AG09309 (cell line): ENCODE data around the gene LRRC47.
"Not testable (repeated sequence)": the region's sequence is repeated elsewhere in the genome, so short reads cannot be mapped to it uniquely, and the experiment has no call there.

Experiments used
- DNase-seq: peaks from one replicate; pipeline ENCODE4 v3.0.0-alpha.2; 2010; ENCODE audit warnings: low read depth
- H3K4me3 ChIP-seq: 2 replicates; pipeline ENCODE4 v1.5.1; 2011; ENCODE audit warnings: mild to moderate bottlenecking, low read depth, low read length, moderate library complexity; ENCODE audit not compliant: control insufficient read depth
- CTCF ChIP-seq: IDR thresholded peaks from 2 replicates; pipeline ENCODE4 v1.5.1; 2011; ENCODE audit warnings: mild to moderate bottlenecking, low read depth, low read length, inconsistent platforms; ENCODE audit not compliant: insufficient read depth, control insufficient read depth; ENCODE audit errors: missing control alignments

The LRRC47 gene

GRCh38 chr1:3750741-3751140 lies 45.6 kb downstream of the LRRC47 start:
- no peak for TF ChIP-seq CTCF
- no peak for DNase-seq

GRCh38 chr1:3749512-3749911 lies 46.8 kb downstream of the LRRC47 start:
- no peak for TF ChIP-seq CTCF
- no peak overlapping the region for H3K4me3 ChIP-seq
- no peak for DNase-seq

More at GRCh38 chr1:3750741-3751140, 45.6 kb downstream of the LRRC47 start:
- no peak overlapping the region for H3K4me3 ChIP-seq

GRCh38 chr1:3748316-3748900 lies 47.9 kb downstream of the LRRC47 start:
- not testable (repeated sequence) for DNase-seq, H3K4me3 ChIP-seq

- no peak for DNase-seq
- H3K4me3 ChIP-seq = peak overlapping the region; percentile 59
- no peak for TF ChIP-seq CTCF
These were observed 48.4 kb downstream of the LRRC47 start for GRCh38 chr1:3747903-3748302.

GRCh38 chr1:3747522-3747848 lies 48.8 kb downstream of the LRRC47 start:
- no peak for TF ChIP-seq CTCF
- DNase-seq = no peak
- H3K4me3 ChIP-seq = peak overlapping the region; percentile 59

GRCh38 chr1:3746830-3747521 lies 49.3 kb downstream of the LRRC47 start:
- peak; percentile 10 for DNase-seq

More at GRCh38 chr1:3746830-3747521, 49.3 kb downstream of the LRRC47 start:
- no peak for TF ChIP-seq CTCF
- peak overlapping the region; percentile 59 for H3K4me3 ChIP-seq
